HL-60 (cell line): Measurements from ENCODE around the gene PIGZ.

ENCODE experiments used
- DNase-seq, 2 experiments: peaks; one replicate each; pipeline ENCODE4 v3.0.0-alpha.2; 2010 to 2020; ENCODE audit warnings: low read depth in 1 of 2, low spot score in 1 of 2
- H3K27ac ChIP-seq: fragments of 250-450 bp; sonication (Bioruptor Pico); replicated peaks from 2 replicates; pipeline ENCODE4 v1.5.1; 2020; ENCODE audit warnings: mild to moderate bottlenecking, moderate library complexity
- H3K27me3 ChIP-seq: fragments of 250-450 bp; sonication (Bioruptor Pico); 2 replicates; pipeline ENCODE4 v1.5.1; 2021; ENCODE audit warnings: mild to moderate bottlenecking, moderate library complexity; ENCODE audit not compliant: insufficient read depth, poor library complexity, severe bottlenecking
- H3K4me3 ChIP-seq: replicated peaks from 2 replicates; pipeline ENCODE4 v1.5.1; 2011; ENCODE audit warnings: mild to moderate bottlenecking, control low read depth, low read length; ENCODE audit not compliant: insufficient read depth
- GABPA ChIP-seq: IDR thresholded peaks from 2 replicates; pipeline ENCODE4 v1.6.1; 2012; ENCODE audit warnings: low read depth
- POLR2AphosphoS5 ChIP-seq: IDR thresholded peaks from 2 replicates; pipeline ENCODE4 v1.6.1; 2012; ENCODE audit warnings: low read depth
- SPI1 ChIP-seq: IDR thresholded peaks from 2 replicates; pipeline ENCODE4 v1.6.1; 2012; ENCODE audit warnings: low read depth, mild to moderate bottlenecking, borderline replicate concordance
- TF ChIP-seq, protein P1 (sequence below): IDR thresholded peaks from one replicate; pipeline ENCODE4 v1.5.1; 2011; ENCODE audit warnings: low read length, control low read depth, inconsistent platforms; ENCODE audit not compliant: insufficient read depth
- TF ChIP-seq, protein P2 (sequence below): IDR thresholded peaks from 2 replicates; pipeline ENCODE4 v1.6.1; 2012; ENCODE audit warnings: low read depth; ENCODE audit not compliant: insufficient replicate concordance

The PIGZ gene

DNA sequence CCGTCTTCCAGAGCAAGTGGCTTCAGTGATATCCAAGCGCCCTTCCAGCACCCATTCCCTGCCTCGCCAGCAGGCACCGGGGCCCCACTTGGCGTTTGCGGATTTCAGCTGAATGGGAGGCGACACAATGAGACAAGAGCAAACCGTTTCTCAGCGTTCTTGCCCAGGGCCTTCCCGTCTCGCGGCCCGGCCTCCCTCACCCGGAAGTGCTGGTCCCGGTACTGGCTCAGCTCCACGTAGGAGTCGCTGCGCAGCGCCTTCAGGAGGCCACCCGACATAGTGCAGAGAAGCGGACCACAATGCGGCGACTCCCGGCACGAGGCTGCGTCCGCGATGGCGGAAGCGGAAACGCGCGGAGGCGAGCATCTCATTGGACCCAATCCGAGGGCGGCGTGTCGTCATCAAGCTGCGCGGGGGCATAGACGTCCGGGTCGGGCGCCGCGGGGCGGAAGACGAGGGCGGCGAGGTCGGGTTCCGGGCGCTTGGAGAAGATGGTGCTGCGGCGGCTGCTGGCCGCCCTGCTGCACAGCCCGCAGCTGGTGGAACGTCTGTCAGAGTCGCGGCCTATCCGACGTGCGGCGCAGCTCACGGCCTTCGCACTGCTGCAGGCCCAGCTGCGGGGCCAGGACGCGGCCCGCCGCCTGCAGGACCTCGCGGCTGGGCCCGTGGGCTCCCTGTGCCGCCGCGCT, 26.3 kb downstream of the PIGZ start, which contains the start of gene NCBP2:
Gene NCBP2, minus strand, starts transcription at position 303 of the 689 bp plus-strand sequence. Its CDS starts 25 bp downstream, at position 278.
- peak; percentile 99 for DNase-seq
- Histone ChIP-seq H3K27me3 (no peaks in the 10 kb centered on the region), H3K27ac (peak within 1 kb of the TSS; percentile 96), H3K4me3 (peak within 1 kb of the TSS; percentile 83)
- TF ChIP-seq SPI1 (peak; percentile 22; the same call in 1 of the 2 replicates), GABPA (peak; percentile 85), POLR2AphosphoS5 (peak; percentile 95)
- TF ChIP-seq, protein P1, sequence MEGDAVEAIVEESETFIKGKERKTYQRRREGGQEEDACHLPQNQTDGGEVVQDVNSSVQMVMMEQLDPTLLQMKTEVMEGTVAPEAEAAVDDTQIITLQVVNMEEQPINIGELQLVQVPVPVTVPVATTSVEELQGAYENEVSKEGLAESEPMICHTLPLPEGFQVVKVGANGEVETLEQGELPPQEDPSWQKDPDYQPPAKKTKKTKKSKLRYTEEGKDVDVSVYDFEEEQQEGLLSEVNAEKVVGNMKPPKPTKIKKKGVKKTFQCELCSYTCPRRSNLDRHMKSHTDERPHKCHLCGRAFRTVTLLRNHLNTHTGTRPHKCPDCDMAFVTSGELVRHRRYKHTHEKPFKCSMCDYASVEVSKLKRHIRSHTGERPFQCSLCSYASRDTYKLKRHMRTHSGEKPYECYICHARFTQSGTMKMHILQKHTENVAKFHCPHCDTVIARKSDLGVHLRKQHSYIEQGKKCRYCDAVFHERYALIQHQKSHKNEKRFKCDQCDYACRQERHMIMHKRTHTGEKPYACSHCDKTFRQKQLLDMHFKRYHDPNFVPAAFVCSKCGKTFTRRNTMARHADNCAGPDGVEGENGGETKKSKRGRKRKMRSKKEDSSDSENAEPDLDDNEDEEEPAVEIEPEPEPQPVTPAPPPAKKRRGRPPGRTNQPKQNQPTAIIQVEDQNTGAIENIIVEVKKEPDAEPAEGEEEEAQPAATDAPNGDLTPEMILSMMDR: peak; percentile 54
- TF ChIP-seq, protein P2, sequence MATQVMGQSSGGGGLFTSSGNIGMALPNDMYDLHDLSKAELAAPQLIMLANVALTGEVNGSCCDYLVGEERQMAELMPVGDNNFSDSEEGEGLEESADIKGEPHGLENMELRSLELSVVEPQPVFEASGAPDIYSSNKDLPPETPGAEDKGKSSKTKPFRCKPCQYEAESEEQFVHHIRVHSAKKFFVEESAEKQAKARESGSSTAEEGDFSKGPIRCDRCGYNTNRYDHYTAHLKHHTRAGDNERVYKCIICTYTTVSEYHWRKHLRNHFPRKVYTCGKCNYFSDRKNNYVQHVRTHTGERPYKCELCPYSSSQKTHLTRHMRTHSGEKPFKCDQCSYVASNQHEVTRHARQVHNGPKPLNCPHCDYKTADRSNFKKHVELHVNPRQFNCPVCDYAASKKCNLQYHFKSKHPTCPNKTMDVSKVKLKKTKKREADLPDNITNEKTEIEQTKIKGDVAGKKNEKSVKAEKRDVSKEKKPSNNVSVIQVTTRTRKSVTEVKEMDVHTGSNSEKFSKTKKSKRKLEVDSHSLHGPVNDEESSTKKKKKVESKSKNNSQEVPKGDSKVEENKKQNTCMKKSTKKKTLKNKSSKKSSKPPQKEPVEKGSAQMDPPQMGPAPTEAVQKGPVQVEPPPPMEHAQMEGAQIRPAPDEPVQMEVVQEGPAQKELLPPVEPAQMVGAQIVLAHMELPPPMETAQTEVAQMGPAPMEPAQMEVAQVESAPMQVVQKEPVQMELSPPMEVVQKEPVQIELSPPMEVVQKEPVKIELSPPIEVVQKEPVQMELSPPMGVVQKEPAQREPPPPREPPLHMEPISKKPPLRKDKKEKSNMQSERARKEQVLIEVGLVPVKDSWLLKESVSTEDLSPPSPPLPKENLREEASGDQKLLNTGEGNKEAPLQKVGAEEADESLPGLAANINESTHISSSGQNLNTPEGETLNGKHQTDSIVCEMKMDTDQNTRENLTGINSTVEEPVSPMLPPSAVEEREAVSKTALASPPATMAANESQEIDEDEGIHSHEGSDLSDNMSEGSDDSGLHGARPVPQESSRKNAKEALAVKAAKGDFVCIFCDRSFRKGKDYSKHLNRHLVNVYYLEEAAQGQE: peak; percentile 24

DNA sequence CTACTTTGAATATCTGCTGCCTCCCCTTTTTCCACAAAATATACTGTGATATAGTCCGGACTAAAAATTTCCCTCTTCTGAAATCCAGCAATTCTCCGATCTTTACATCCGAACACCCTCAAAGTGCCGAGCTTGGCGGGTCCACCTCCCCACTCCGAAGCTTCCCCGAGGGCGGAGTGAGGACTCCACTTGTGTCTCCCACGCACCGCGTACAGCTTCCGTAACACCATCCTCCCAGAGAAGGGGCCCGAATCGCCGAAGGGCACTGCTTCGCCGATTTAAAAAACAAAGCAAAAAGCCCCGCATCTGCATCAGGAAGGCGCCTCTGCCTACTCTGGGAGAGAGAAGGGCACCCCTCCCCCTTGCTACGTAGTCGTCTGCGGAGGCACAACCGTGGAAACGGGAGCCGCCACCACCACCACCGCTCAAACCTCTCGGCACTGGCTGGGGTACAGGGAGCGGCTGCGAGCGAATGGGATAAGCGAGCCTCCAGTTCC, 26.9 kb downstream of the PIGZ start:
- DNase-seq: peak; percentile 48 to 65
- H3K27me3 ChIP-seq: no peaks in the 10 kb centered on the region
- peak overlapping the region; percentile 83 for H3K4me3 ChIP-seq
- TF ChIP-seq, protein P2: no peak
- TF ChIP-seq SPI1: no peak
- no peak for TF ChIP-seq POLR2AphosphoS5
- peak overlapping the region; percentile 96 for H3K27ac ChIP-seq

DNA sequence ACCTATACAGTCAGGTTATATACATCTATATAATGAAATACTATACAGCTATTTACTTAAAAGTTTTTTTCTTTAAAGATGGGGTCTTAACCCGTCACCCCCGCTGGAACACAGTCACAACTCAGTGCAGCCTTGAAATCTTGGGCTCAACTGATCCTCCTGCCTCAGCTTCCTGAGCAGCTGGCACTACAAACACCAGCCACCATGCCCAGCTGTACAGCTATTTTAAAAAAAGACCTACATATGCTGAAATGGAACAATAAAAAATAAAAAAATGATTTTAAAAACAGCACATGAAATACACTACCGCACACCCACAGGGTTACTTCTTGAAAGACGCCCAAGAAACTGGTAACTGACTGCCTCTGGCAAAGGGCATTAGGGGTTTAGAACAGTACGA, 30.1 kb downstream of the PIGZ start:
- no peak overlapping the region for H3K4me3 ChIP-seq
- H3K27ac ChIP-seq: no peak overlapping the region
- TF ChIP-seq, protein P2: no peak
- no peak for TF ChIP-seq POLR2AphosphoS5
- TF ChIP-seq GABPA: no peak
- TF ChIP-seq, protein P1: no peak
- no peak for TF ChIP-seq SPI1
- no peaks in the 10 kb centered on the region for H3K27me3 ChIP-seq
- no peak for DNase-seq
